Measurements from ENCODE around the gene PRKD1.

Gene PRKD1

DNA sequence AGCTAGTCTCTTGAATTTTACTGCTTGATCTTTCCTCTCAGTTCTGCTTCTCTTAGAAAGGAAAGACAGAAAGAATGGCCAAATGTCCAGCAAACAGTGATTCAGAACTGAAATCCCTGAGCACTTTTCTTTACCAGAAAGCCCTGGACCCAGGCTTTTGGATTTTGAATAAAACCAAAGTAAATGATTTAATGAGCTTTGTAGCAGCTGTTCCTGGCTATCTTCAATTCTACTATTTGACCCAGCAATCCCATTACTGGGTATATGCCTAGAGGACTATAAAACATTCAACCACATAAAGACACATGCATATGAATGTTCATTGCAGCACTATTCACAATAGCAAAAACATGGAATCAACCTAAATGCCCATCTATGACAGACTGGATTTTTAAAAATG is 187.2 kb downstream of the PRKD1 start:
- DNase-seq (no peak), ATAC-seq (ENCODE audit: insufficient read depth, low read depth) (no peak)
- TF ChIP-seq, protein P1, sequence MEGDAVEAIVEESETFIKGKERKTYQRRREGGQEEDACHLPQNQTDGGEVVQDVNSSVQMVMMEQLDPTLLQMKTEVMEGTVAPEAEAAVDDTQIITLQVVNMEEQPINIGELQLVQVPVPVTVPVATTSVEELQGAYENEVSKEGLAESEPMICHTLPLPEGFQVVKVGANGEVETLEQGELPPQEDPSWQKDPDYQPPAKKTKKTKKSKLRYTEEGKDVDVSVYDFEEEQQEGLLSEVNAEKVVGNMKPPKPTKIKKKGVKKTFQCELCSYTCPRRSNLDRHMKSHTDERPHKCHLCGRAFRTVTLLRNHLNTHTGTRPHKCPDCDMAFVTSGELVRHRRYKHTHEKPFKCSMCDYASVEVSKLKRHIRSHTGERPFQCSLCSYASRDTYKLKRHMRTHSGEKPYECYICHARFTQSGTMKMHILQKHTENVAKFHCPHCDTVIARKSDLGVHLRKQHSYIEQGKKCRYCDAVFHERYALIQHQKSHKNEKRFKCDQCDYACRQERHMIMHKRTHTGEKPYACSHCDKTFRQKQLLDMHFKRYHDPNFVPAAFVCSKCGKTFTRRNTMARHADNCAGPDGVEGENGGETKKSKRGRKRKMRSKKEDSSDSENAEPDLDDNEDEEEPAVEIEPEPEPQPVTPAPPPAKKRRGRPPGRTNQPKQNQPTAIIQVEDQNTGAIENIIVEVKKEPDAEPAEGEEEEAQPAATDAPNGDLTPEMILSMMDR (IDR thresholded peaks at IDR 0.05; ENCODE audit: borderline replicate concordance, extremely low read depth, low read length, poor library complexity, severe bottlenecking): no peak
- no peak for TF ChIP-seq EZH2 (IDR thresholded peaks at IDR 0.05; ENCODE audit: borderline replicate concordance, low read depth, low read length, severe bottlenecking)
- no peak overlapping the region for H3K4me3 ChIP-seq (ENCODE audit: low read depth in 1 of 2, low read length in 2 of 2)
- H3K27ac ChIP-seq (ENCODE audit: low read length): no peak overlapping the region
- no peak overlapping the region for H2AFZ ChIP-seq (ENCODE audit: low read depth, low read length)
- H4K20me1 ChIP-seq (ENCODE audit: insufficient read depth, low read length): no peaks in the 10 kb centered on the region
- H3K9me3 ChIP-seq (ENCODE audit: insufficient read depth, low read length, severe bottlenecking): no peaks in the 10 kb centered on the region
- H3K4me2 ChIP-seq (ENCODE audit: insufficient read depth, low read length): no peak overlapping the region
- no peaks in the 10 kb centered on the region for H3K27me3 ChIP-seq (ENCODE audit: insufficient read depth, low read length, poor library complexity)
- no peaks in the 10 kb centered on the region for H3K79me2 ChIP-seq (ENCODE audit: insufficient read depth, low read length)
- no peak overlapping the region for H3K9ac ChIP-seq (ENCODE audit: low read depth, low read length)
- H3K4me1 ChIP-seq (ENCODE audit: insufficient read depth, low read length): no peaks in the 10 kb centered on the region
- no peaks in the 10 kb centered on the region for H3K36me3 ChIP-seq (ENCODE audit: insufficient read depth, low read length)

DNA sequence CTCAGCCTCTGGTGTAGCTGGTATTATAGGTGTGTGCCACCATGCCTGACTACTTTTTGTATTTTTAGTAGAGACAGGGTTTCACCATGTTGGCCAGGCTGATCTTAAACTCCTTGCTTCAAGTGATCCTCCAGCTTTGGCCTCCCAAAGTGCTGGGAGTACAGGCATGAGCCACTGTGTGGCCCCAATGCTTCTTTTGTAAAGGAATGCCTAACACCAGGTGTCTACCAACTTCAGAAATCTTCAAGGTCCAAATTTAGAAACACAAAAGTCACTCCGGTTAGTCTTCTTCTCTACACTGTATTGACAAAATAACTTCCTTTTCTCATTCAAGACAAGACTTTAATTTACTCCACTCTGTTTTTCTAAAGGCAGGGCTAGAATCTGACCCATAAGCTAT is 188.7 kb downstream of the PRKD1 start:
- TF ChIP-seq EZH2 (IDR thresholded peaks at IDR 0.05; ENCODE audit: borderline replicate concordance, low read depth, low read length, severe bottlenecking): no peak
- Histone ChIP-seq H3K4me3 (ENCODE audit: low read depth in 1 of 2, low read length in 2 of 2) (no peak overlapping the region), H3K79me2 (ENCODE audit: insufficient read depth, low read length) (no peaks in the 10 kb centered on the region), H3K4me1 (ENCODE audit: insufficient read depth, low read length) (no peaks in the 10 kb centered on the region), H4K20me1 (ENCODE audit: insufficient read depth, low read length) (no peaks in the 10 kb centered on the region), H3K27me3 (ENCODE audit: insufficient read depth, low read length, poor library complexity) (no peaks in the 10 kb centered on the region), H2AFZ (ENCODE audit: low read depth, low read length) (no peak overlapping the region), H3K9ac (ENCODE audit: low read depth, low read length) (no peak overlapping the region), H3K27ac (ENCODE audit: low read length) (no peak overlapping the region), H3K36me3 (ENCODE audit: insufficient read depth, low read length) (no peaks in the 10 kb centered on the region), H3K4me2 (ENCODE audit: insufficient read depth, low read length) (no peak overlapping the region), H3K9me3 (ENCODE audit: insufficient read depth, low read length, severe bottlenecking) (no peaks in the 10 kb centered on the region)
- ATAC-seq (ENCODE audit: insufficient read depth, low read depth) (no peak), DNase-seq (no peak)

DNA sequence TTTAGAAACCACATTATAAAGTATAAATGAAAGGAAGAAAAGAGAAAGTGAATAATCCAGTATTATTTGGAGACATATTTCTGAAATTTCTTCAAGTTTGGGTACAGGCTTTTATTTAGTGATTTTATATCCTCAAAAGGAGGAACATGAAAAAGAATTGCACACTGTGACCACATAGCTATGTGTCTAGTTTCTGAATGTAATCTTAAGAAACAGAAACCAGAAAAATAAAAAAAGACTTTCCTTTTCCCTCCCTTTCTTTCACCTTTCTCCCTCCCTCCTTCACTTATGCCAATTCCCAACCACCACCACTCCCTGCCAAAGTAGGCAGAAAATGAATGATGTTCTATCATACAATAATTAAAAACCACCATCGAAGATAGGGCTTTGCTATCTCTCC is 189.6 kb downstream of the PRKD1 start:
- Histone ChIP-seq H4K20me1 (ENCODE audit: insufficient read depth, low read length) (no peaks in the 10 kb centered on the region), H3K79me2 (ENCODE audit: insufficient read depth, low read length) (no peaks in the 10 kb centered on the region), H3K36me3 (ENCODE audit: insufficient read depth, low read length) (no peaks in the 10 kb centered on the region), H3K27me3 (ENCODE audit: insufficient read depth, low read length, poor library complexity) (no peaks in the 10 kb centered on the region), H2AFZ (ENCODE audit: low read depth, low read length) (no peak overlapping the region), H3K9me3 (ENCODE audit: insufficient read depth, low read length, severe bottlenecking) (no peaks in the 10 kb centered on the region), H3K4me3 (ENCODE audit: low read depth in 1 of 2, low read length in 2 of 2) (no peak overlapping the region), H3K4me2 (ENCODE audit: insufficient read depth, low read length) (no peak overlapping the region), H3K9ac (ENCODE audit: low read depth, low read length) (no peak overlapping the region), H3K4me1 (ENCODE audit: insufficient read depth, low read length) (no peaks in the 10 kb centered on the region), H3K27ac (ENCODE audit: low read length) (no peak overlapping the region)
- TF ChIP-seq EZH2 (IDR thresholded peaks at IDR 0.05; ENCODE audit: borderline replicate concordance, low read depth, low read length, severe bottlenecking): no peak
- TF ChIP-seq, protein P1 (IDR thresholded peaks at IDR 0.05; ENCODE audit: borderline replicate concordance, extremely low read depth, low read length, poor library complexity, severe bottlenecking): no peak
- ATAC-seq (ENCODE audit: insufficient read depth, low read depth) (no peak), DNase-seq (no peak)

DNA sequence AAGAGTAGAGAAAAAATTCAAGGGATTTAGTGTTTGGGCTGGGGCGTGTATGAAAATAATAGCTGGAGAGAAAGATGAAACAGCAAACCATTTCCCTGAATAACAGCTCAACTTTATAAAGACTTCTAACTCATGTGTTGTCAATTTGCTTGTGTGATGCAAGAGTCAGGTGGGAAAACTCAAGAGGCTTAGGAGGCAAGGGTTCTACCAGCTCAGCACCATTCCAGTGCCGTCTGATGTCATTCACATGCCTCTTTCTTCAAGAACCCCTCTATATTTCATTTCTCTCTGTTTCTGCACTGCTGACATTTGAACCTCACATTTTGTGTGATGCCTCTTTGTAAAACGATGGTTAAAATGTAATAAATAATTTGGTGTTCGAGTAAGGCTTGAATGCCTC is 192.2 kb downstream of the PRKD1 start:
- Histone ChIP-seq H3K27ac (ENCODE audit: low read length) (no peak overlapping the region), H3K27me3 (ENCODE audit: insufficient read depth, low read length, poor library complexity) (no peaks in the 10 kb centered on the region), H3K4me3 (ENCODE audit: low read depth in 1 of 2, low read length in 2 of 2) (no peak overlapping the region), H3K9ac (ENCODE audit: low read depth, low read length) (no peak overlapping the region), H4K20me1 (ENCODE audit: insufficient read depth, low read length) (no peaks in the 10 kb centered on the region), H3K4me1 (ENCODE audit: insufficient read depth, low read length) (no peaks in the 10 kb centered on the region), H2AFZ (ENCODE audit: low read depth, low read length) (no peak overlapping the region), H3K36me3 (ENCODE audit: insufficient read depth, low read length) (no peaks in the 10 kb centered on the region), H3K79me2 (ENCODE audit: insufficient read depth, low read length) (no peaks in the 10 kb centered on the region), H3K4me2 (ENCODE audit: insufficient read depth, low read length) (no peak overlapping the region), H3K9me3 (ENCODE audit: insufficient read depth, low read length, severe bottlenecking) (no peaks in the 10 kb centered on the region)
- ATAC-seq (ENCODE audit: insufficient read depth, low read depth): no peak
- TF ChIP-seq, protein P1 (IDR thresholded peaks at IDR 0.05; ENCODE audit: borderline replicate concordance, extremely low read depth, low read length, poor library complexity, severe bottlenecking): no peak
- TF ChIP-seq EZH2 (IDR thresholded peaks at IDR 0.05; ENCODE audit: borderline replicate concordance, low read depth, low read length, severe bottlenecking): no peak
- DNase-seq: no peak

All from DND-41 (cell line).